Fibroblast of the aortic adventitia (primary cell): ENCODE results near the gene DHRSX. TPM values are rescaled to one million over a fixed set of nuclear protein-coding genes. Genes with fewer than 3 reads are reported as not detected.
"Not testable (repeated sequence)": the region's sequence is repeated elsewhere in the genome, so short reads cannot be mapped to it uniquely, and the experiment has no call there.

ENCODE experiments used
- DNase-seq: peaks from one replicate; pipeline ENCODE4 v3.0.0-alpha.2; 2010; ENCODE audit warnings: low read depth
- H3K4me3 ChIP-seq: 2 replicates; pipeline ENCODE4 v1.5.1; 2011; ENCODE audit warnings: low read depth, mild to moderate bottlenecking, control low read depth, low read length, moderate library complexity
- CTCF ChIP-seq: IDR thresholded peaks from 2 replicates; pipeline ENCODE4 v1.5.1; 2011; ENCODE audit warnings: mild to moderate bottlenecking, low read length, control low read depth, inconsistent platforms; ENCODE audit not compliant: insufficient read depth
- total RNA-seq: library from RNA; depleted of rRNA; stranded (reverse); fragments of >200 nt; gene quantifications from 2 replicates; pipeline ENCODE4 v1.2.3, GENCODE V29; 2012; ENCODE audit warnings: low replicate concordance

The DHRSX gene
- total RNA-seq, 1 donor: 17.5 TPM

GRCh38 chrX:2318371-2318770, 182.4 kb downstream of the DHRSX start:
- no peak overlapping the region for H3K4me3 ChIP-seq
- no peak for TF ChIP-seq CTCF
- no peak for DNase-seq

- no peak for DNase-seq
- TF ChIP-seq CTCF: no peak
- no peak overlapping the region for H3K4me3 ChIP-seq
Measured at GRCh38 chrX:2317527-2318055, 183.2 kb downstream of the DHRSX start.

GRCh38 chrX:2316534-2316933, 184.2 kb downstream of the DHRSX start:
- no peak overlapping the region for H3K4me3 ChIP-seq
- TF ChIP-seq CTCF: no peak
- no peak for DNase-seq

- DNase-seq: no peak
- TF ChIP-seq CTCF: no peak
- no peak overlapping the region for H3K4me3 ChIP-seq
Measured at GRCh38 chrX:2315434-2315833, 185.3 kb downstream of the DHRSX start.

- no peak for DNase-seq
- H3K4me3 ChIP-seq: no peak overlapping the region
- no peak for TF ChIP-seq CTCF
Measured at GRCh38 chrX:2314831-2315365, 185.9 kb downstream of the DHRSX start.

- H3K4me3 ChIP-seq: no peak overlapping the region
- TF ChIP-seq CTCF: no peak
- DNase-seq: no peak
Measured at GRCh38 chrX:2313864-2314640, 186.7 kb downstream of the DHRSX start.

GRCh38 chrX:2312061-2312591, 188.7 kb downstream of the DHRSX start:
- DNase-seq, H3K4me3 ChIP-seq: not testable (repeated sequence)
